LHCN-M2 (cell line): ENCODE measurements around the gene GDF10. TPM values are rescaled to one million over a fixed set of nuclear protein-coding genes. Genes with fewer than 3 reads are reported as not detected.
A peak's percentile ranks its signal among the peaks of the same experiment; 100 is the strongest.

ENCODE experiments used
- DNase-seq: peaks from one replicate; pipeline ENCODE4 v3.0.0-alpha.2; 2012; ENCODE audit warnings: low read depth
- total RNA-seq: library from RNA; depleted of rRNA; stranded (reverse); fragments of >200 nt; gene quantifications from 2 replicates; pipeline ENCODE4 v1.2.3, GENCODE V29; 2014

The GDF10 gene
- total RNA-seq, 1 experiment from 2014 or later = not detected

DNA sequence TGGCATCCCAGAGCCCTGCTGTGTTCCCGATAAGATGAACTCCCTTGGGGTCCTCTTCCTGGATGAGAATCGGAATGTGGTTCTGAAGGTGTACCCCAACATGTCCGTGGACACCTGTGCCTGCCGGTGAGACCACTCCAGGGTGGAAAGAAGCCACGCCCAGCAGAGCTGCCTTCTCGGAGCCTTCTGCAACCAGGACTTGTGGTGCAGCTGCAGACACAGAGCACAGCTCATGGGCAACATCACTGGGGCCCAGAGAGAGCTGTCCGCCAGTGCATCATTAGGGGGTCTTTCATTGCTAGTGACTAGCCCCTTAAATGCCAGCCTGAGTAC is 12.6 kb downstream of the GDF10 start:
- no peak for DNase-seq

DNA sequence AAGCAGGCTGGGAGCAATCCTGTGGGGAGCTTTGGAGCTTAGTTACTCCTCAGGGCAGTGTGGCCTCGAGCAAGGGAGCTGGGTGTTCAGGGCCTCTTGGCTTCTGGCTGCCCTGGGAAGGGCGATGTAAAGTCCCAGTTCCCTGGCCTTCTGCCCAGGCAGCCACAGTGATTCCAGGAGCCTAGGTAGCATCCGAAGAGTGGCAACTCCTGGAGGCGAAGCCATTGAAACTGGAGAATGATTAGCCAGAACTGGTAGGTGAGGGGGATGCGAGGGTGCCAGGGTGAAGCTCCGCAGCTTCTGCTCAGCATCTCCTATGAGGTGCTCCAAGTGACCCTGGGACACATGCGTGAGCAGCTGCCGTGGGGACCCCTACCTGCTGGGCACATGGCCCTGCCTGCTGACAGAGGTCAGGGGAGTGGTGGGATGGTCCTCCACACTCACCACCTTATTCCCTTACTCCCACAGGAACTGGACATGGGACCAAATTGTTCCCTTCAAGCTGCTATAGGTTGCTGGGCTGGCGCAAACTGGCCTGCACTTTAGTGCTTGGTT is 14.5 kb downstream of the GDF10 start:
- no peak for DNase-seq

DNA sequence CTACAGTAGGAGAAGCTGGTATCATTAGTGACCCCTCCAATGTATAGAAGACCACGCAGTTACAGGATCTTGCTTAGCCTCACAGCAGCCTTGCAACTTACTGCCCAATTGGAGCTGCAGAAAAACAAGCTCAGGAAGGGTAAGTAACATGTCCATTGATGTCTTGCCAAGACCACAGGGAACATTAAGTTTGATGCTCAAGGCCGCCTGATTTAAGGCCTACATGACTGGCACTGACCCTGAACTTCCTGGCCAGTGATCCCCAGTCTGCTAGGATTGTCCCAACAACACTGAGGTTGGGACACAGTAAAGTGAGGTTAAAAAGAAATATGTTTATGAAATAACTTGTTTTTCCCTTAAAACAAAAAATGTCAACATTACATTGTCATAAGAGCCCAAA is 15.4 kb downstream of the GDF10 start:
- DNase-seq = no peak

DNA sequence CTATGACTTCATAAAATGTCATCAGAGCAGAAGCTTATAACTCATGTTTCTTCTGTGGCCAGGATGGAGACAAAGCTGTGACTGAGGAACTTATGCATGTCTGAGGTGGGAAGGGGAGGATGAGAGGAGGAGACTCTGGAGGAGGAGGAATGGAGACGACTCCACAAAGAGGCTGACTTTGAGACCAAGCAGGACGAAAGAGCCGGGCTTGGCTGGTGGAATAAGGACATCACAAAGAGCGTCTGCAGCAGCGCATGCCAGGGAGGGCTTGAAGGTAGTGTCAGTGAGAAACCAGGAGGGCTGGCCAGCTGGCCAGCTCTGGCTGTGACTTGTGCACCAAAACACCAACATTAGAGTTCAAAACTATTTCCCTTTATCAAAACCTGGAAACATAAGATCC is 16.1 kb downstream of the GDF10 start:
- no peak for DNase-seq

DNA sequence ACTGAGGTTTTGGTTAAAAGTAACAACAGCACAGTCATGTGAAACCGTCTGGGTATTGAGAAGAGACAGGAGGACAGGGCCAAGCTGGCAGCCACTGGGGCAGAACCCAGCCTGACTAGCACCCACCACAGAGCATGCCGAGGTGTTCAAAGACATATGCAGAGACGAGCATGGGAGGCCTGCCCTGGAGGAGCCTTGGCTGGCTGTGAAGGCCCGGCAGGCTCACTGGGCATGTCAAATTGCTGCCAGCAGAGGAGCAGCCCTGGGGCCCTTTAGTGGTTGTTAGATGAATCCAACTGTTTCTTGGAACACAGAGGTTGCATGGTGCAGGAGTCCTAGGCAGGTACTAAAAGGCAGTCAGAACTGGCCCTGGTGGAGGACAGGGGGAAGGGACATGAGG is 17.3 kb downstream of the GDF10 start:
- no peak for DNase-seq

DNA sequence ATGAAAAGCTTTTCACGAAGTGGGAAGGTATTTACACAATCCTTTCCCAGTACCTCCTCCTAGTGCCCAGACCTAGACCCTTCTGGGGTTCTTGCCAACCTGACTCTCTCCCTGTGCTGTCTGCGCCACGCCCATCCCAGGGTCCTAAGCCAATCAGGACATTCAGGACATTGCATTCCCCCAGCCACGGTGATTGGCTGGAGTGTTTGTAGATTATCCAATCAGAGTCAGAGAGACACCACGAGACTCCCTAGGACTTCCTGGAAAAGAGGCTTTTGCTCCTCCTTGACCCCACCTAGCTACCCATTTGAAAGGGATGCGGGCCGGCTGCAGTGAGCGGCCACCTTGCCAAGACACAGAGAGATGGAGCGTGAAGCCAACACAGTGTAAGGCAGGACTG is 18.7 kb downstream of the GDF10 start:
- peak; percentile 2 for DNase-seq

DNA sequence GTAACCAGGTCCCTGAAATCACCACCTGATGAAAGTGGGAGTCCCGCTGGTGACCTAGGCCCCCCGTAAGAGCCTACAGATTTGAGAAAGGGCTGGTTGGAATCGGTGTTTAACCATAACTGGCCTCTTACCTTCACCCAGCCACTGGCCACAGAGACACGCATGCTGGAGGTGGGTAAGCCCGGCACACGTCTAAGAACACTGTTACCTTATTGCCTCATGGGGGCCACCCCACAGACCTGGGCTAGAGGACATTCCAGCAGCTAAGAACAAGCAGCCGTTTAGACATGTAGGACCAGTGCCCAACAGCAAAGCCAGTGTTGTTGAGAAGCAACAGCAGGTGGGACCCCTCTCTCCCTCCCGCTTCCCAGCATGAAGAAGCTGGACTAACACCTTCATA is 19.8 kb downstream of the GDF10 start:
- DNase-seq = no peak

DNA sequence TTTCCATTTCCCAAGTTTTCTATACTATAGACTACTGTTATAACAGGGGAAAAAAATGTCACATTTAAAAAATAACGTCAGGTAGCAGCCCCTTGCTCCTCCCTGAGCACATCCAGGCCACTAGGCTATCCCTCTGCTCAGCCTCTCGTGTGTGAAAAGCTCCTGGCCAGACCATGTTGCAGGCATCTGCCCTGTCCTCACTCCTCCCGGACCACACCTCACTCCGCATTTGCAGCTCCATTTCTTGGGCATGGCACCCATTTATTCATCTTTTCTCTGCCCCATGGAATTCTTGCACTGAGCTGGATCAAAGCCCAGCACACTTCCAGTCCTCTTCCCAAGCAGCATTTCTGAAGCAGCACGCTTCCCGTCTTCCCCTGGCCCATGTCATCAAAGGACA is 20.8 kb downstream of the GDF10 start:
- no peak for DNase-seq

DNA sequence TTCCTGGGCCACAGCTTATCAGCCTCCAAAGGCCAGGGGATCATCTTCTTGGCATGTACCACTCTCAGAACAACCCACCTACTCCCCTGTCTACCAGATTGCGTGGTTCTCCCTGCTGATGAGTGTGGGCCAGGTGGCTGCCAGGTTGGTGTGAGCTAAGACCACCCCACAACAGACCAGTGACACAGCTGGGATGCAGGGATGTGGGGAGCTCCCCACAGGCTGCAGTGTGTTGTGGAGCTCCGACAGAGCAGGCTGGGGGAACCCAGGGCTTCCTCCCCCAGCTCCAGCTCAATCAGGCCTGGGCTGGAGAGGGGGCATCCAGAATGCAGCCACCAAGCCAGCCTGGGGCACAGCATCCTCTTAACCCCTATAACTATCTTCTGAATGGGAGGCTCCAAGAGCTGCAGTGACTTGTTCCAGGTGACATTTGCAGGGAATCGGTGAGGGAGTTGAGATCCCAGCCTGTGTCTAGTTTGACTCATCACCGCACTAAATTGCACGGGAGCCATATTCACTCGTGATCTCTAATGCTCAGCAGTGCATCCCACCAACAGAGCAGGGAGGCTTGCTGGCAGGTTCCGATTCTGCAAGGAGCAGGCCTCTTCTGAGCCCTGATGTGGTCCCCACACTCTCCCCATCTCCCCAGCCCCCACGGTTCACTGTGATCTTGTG is 21.7 kb downstream of the GDF10 start:
- no peak for DNase-seq

DNA sequence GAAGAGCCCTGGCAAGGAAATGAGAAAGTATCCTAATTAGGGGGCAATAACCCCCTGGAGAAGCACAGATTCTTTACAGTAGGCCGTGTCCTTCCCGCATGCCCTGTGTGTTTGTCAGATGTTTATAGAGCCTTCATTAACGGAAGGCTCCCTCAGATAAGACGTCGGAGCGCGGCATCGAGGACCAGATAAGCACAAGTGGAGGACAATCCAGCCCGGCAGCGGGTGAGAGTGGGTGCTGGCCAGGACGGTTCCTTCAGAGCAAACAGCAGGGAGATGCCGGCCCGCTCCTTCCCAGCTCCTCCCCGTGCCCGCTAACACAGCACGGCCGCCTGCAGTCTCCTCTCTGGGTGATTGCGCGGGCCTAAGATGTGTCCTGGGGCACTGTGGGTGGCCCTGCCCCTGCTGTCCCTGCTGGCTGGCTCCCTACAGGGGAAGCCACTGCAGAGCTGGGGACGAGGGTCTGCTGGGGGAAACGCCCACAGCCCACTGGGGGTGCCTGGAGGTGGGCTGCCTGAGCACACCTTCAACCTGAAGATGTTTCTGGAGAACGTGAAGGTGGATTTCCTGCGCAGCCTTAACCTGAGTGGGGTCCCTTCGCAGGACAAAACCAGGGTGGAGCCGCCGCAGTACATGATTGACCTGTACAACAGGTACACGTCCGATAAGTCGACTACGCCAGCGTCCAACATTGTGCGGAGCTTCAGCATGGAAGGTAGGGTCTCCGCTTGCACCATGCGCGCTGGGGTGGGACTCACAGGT is 22.5 kb downstream of the GDF10 start, which contains the start of gene GDF2:
Gene GDF2, plus strand, starts transcription at position 155 of the 762 bp plus-strand sequence. Its CDS starts 215 bp downstream, at position 370.
- no peak for DNase-seq

DNA sequence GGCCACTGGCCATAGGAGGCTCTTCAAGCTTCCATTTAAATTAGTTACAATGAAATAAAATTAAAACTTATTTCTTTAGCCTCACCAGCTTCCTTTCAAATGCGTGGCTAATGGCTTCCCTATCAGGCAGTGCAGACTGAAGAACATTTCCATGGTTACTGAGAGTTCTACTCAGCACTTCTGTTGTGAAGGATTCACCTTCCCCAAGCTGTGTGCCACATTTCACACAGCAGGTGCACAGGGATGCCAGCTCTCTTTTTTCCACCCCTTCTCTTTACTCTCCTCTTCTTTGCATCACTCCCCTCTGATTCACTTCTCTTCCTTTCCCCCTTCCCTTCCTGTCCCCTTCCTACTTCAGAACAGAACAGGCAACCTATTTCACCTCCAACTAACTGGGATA is 23.1 kb downstream of the GDF10 start:
- DNase-seq = no peak

DNA sequence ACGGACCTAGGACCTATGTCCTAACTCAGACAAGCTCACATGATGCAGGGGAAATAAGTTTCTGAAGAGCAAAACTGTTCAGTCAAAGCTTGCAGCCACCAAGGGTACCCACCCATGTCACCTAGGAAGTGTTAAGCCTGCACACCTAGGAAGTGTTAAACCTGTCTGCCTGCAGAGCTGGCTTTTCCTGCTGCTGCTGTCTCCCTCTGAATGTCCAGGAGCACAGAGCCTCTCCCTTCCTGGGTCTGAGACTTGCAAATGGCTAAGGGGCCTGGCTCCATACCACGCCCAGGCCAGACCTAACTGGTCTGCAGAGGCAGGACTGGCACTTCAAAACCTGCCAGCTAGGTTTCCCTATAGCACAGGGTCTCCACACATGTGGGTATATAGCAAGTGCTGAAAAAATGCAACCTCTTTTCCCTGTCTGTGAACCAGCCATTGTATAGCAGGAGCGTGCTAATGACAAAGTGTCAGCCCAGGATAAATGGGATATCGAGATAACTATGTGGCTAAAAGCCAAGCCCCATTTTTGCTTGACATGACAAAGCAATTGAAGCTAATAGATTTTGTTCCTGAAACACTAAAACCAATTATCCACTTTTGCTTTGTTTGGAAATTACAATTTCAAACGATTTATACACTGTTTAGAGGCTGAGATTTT is 23.8 kb downstream of the GDF10 start:
- no peak for DNase-seq

DNA sequence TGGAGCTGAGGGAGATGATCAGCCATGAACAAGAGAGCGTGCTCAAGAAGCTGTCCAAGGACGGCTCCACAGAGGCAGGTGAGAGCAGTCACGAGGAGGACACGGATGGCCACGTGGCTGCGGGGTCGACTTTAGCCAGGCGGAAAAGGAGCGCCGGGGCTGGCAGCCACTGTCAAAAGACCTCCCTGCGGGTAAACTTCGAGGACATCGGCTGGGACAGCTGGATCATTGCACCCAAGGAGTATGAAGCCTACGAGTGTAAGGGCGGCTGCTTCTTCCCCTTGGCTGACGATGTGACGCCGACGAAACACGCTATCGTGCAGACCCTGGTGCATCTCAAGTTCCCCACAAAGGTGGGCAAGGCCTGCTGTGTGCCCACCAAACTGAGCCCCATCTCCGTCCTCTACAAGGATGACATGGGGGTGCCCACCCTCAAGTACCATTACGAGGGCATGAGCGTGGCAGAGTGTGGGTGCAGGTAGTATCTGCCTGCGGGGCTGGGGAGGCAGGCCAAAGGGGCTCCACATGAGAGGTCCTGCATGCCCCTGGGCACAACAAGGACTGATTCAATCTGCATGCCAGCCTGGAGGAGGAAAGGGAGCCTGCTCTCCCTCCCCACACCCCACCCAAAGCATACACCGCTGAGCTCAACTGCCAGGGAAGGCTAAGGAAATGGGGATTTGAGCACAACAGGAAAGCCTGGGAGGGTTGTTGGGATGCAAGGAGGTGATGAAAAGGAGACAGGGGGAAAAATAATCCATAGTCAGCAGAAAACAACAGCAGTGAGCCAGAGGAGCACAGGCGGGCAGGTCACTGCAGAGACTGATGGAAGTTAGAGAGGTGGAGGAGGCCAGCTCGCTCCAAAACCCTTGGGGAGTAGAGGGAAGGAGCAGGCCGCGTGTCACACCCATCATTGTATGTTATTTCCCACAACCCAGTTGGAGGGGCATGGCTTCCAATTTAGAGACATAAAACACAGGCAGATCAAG is 25.6 kb downstream of the GDF10 start:
- no peak for DNase-seq

DNA sequence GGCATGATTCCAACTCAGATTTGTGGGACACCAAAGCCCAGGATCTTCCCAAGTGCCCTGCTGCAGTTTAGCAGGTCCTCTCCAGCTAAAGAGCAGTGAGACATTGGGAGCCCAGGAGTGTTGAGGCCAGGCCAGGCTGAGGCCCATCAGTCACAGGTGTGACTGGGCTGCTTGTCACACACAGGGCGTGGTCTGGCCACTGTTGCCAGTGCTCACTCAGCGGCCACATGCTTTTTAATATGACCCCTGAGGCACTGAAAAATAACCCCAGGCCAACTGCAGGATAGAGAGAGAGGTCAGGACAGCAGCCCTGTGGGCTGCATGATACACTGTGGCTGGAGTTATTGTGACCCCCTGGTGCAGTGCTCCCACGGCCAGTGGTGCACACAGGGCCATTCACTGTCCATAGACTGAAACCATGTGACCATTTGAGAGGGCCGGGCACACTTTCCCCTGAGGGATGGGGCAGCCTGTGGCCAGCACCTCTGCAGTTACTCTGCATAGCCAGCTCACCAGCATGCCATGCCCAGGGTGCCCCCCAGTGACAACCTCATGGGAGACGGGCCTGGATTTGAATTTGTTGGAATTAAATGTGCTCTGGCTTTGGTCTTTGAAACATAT is 26.4 kb downstream of the GDF10 start:
- no peak for DNase-seq

DNA sequence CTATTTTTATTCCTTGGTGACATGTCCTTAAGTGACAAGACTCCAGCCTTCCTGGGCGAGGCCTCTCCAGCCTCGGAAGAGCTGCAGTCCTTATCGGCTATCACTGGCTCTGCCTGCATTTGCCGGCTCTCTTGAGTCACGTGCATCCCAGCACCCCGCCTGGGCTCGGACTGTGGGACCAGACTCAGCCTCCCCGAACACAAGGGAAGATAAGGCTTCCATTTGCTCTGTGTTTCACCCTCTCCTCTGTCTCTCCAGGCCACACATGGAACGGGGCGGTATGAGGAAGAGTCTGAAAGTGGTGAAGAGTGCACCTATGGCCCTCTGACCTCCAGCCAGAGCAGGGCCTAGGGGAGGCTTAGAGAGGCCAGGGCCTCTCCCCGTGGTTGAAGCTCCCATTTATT is 26.9 kb downstream of the GDF10 start:
- no peak for DNase-seq

DNA sequence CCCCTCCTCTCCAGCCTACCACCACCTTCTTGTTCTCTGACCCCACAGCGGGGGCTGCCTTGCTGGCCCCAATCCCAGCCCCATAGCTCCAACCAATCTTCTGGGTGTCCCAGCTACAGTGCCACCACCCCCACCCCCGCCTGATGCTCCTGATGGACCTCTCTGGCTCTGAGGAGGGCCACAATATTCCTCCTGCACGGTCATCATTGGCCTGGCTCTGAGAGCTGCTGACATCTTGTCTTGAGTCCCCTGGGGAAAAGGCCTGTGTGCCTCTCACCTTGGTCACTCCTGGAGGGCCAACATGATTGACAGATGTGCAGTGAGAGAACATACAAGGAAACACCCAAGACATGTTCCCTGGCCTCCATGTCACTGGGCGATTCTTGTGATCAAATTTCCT is 29.9 kb downstream of the GDF10 start:
- no peak for DNase-seq

DNA sequence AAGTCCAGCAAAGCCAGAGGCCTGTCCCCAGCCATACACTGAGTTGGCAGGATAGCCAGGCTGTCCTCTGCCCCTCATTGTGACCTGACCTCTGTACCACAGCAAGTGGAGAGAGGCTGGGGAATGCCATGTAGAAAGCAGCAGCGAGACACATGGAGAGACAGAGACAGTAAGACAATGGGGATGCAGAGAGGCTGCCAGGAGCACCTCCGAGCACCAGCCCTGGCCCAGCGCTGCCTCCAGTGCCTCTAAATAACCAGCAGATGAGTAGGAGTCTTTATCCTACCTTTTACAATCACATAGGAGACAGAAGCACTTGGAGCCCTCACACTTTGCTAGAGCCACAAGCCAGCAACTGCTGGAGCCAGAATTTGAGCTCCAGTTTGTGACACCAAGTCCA is 30.4 kb downstream of the GDF10 start:
- DNase-seq = no peak

DNA sequence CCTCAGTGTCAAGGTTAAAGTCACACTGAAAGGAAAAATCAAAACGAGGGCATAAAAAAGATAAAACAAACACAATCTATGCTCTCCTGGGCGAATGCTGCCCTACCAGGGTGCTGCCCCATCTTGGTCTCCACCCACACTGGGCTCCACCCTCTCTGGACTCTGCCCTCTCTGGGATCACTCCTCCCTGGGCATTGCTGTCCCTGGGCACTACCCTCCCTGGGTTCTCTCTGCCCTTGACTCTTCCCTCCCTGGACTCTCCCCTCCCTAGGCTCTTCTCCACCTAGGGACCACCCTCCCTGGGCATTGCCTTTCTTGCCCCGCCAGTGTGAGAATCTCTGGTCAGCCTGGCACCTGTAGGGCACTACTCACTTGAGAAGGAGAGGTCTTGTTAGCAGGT is 30.8 kb downstream of the GDF10 start:
- no peak for DNase-seq

DNA sequence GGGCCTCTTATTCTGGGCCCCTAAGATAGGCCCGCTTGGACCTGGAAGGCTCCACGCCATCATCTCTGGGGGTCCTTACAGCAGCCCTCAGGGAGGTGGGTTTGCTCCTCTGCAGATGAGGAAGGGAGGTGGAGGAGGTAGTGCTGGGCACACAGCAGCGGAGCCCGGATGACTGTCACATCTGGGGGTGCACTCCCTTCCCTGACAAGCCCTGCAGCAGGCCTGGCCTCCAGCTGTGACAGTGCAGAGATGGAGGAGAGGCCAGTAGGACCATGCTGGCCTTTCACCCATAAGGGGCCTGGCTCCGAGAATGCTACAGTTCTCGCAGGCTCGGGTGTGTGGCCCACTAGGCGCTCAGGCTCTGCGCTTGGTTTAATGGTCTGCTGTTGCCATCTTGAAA is 31.5 kb downstream of the GDF10 start:
- no peak for DNase-seq

DNA sequence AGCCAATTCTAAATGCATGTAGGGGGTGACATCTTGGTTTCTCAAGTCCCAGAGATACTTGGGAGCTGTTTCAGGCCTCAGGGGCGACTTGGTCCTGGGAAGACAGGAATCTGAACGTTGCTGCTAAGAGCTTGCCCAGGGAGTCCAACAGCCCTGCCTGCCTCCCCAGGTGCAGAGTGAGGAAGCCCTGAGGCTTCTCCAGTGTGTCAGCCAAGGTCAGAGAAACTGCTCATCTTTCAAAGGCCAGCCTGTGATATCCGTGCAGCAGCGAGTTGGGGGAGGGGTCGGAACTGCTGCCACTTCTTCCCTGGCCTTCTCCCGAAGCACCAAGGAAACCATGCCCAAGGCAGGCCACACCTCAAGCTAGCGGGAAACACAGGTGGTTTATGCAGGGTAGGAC is 32.0 kb downstream of the GDF10 start:
- no peak for DNase-seq

DNA sequence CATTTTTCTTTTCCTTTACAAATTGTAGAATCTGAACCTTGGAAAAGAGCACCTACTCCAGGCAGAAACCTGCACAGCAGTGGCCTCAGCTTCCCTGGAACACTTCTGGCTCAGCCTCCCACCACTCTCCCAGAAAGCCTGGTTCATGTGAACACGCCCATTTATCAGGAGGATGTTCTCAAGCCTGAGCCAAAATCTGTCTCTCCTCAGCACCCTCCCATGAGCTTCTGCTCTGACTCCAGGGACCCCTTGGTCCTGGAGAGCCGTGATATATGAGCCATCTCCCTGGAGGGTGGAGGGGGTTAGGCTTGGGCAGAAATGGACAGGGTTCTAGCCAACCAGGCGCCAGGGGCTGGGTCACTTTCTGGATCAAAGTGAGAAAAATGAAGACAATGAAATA is 32.4 kb downstream of the GDF10 start:
- DNase-seq = no peak
